Activated T-cell treated with anti-CD3 and anti-CD28 coated beads for 1 hour (primary cell): Measurements from ENCODE around the gene GREM1.

ENCODE experiments used
- DNase-seq: peaks from one replicate; pipeline ENCODE4 v3.0.0-alpha.2; 2020; ENCODE audit warnings: low read depth

The GREM1 gene

GRCh38 chr15:32717426-32718226, at the start of gene GREM1:
GREM1 (plus strand) TSS chr15:32718004; CDS start chr15:32730691, 12,687 bp downstream.
- no peak for DNase-seq

DNA sequence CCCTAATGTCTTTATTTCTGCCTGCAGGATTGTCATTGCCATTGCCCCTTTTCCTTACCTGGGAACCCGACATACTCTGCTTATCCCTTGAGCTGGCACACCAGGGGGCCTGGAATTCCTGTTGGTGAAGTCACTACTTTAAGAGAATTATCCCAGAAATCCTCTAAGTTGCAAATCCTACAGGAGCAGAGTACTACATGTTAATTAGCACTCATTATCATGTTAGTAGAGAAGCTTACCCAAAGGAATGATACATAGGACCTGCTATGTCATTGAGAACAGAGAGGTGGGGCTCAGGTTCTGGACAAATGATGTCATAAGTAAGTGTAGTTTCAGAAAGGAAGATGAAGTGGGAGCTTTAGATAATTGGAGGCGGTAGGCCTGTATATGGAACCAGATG, 48.9 kb upstream of the GREM1 start:
- DNase-seq, result no peak

GRCh38 chr15:32669896-32670611, 47.8 kb upstream of the GREM1 start:
- DNase-seq, result no peak

DNA sequence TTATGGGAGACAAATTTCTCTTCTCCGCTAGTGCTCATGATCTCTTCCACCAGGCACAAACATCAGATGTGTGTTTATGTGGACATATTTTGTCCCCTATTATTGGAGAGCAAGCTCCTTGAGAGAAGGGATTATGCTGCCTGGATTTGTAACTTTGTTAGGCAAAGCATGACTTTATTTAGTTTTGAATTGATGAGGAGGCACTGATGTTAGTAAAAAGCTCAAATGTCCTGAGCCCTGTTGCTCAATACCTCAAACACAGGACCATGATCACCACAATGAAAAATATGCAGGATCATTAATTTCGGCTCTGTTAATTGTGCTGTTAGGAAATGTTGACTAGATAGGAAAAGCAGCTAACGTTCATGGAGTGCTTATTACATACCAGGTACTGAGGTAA, 47.2 kb upstream of the GREM1 start:
- DNase-seq, result no peak

GRCh38 chr15:32671339-32672325, 46.2 kb upstream of the GREM1 start:
- no peak for DNase-seq

DNA sequence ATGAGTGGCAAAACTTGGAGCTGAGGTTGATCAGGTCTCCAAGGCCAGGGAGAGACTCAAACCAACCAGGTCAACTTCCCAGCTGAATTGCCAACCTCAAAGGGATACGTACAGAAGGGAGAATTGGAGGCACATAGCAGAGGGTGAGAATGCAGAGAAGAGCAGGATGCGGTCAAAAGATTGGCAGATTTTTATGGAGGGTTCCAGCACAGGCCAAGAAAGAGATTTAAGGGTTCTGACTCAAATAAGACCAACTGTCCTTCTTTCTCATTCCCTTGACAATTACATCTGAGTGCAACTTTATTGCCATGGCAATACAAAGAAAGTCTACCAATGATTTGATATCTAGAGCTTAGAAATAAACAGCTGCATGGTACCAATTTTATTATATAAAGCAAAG, 43.1 kb upstream of the GREM1 start:
- no peak for DNase-seq

GRCh38 chr15:32675466-32675865, 42.3 kb upstream of the GREM1 start:
- no peak for DNase-seq

DNA sequence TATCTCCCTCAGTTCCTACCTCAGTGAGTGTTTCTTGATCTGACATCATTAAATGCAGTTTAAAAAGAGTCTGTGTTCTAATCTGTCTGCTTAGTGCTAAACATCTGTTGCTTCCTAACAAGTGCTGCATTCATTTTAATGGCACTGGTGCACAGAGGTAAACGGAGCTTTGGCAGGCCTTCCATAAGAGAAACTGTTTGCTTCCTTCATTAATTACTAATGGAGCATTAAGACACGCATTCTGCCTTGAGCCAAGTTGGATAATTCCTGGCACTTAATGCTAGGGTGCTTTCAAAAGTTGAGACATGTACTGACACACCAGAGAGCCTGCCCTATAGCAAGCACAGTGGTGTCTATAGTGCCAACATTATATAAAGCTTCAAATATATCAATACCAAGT, 41.6 kb upstream of the GREM1 start:
- no peak for DNase-seq

DNA sequence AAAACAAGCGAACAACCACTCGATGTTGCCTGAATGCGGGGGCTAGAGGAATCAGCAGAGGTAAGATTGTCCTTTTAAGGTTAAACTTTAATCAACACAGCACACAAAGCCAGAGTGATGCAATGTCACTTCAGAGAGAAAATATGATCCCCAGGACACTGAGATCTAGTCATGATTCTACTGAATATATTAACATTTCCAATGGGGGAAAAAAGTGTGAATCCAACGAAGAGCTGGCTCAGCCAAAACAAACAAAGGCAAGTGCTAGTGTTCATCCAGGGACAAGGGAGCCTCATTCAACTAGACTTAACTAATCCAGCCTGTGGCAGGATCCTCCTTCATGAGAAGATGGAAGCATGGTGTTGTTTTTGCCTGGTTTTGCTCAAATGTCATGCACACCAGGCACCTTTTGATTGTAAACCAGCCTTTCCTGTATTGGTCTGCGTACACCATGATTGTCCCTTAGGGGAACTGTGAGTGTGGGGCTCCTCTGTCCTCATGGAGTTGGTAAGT, 40.5 kb upstream of the GREM1 start:
- DNase-seq, result no peak

DNA sequence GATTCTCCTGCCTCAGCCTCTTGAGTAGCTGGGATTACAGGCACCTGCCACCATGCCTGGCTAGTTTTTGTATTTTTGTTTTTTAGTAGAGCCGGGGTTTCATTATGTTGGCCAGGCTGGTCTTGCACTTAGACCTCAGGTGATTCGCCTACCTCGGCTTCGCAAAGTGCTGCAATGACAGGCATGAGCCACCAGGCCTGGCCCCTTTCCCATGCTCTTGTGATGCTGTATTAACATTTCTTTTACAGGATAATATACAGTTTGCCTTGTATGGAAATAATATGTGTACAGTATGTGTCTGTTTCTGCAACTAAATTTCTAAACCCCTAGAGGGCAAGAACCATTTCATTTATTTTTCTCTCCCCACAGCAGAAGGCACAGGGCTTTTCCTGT, 38.5 kb upstream of the GREM1 start:
- no peak for DNase-seq

- DNase-seq, result no peak
Measured at GRCh38 chr15:32682569-32682968, 35.2 kb upstream of the GREM1 start.

DNA sequence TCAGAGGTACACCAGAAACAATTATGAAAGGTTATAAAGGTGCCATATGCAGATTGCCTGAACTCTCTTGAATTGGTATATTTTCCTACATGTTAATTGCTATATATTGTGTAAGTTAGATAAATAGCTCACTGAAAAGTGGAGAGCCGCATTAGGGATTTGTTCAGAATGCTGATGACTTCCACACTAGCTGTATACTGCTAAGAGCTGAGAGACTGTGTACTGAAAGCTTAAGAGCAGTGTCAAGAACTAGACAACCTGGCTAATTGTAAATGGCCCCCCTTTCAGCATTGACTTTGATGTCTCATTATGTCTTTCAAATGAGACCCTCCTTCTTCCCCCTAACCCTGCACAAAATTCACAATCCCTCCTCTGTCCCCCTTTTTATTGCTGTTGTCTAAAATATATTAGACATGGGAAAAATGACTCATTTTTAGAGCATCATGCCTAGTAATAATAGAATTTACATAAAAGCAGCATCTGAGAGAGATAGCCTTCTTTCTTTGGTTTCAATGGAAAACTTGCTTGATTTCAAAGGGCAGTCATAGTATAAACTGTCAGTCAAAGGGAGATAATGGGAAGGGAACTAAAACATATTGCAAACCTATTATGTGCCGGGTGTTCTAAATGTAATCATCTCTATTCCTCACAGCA, 34.7 kb upstream of the GREM1 start:
- DNase-seq, result no peak

DNA sequence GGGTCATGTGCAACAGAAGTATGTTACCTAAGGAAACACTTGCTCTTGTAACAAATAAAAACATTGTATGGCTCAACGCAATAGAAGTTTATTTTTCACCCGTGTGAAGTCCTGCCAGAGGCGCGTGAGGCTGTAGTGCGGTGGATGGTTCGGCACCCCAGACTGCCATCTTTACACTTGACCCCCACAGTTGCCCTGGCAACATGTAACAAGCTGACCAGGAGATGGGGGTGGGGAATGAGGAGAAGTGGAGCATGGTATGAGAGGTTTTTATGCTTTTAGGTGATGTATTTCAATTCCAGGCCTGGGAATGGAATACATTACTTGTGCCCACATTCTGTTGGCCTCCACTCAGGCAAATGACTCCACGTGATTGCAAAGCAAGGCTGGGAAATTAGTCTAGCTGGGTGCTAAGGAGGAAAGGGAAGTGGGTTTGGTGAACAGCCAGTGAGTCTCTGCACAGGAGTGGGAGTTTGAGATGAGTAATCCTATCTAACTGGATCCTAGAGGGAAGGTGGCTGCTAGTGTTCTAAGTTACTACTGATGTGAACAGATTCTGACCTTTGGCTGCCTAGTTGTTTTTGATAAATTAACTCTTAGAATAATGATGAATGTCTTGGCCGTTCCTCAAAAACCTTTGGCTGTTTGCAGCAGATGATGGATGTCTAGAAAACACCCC, 33.8 kb upstream of the GREM1 start:
- no peak for DNase-seq

DNA sequence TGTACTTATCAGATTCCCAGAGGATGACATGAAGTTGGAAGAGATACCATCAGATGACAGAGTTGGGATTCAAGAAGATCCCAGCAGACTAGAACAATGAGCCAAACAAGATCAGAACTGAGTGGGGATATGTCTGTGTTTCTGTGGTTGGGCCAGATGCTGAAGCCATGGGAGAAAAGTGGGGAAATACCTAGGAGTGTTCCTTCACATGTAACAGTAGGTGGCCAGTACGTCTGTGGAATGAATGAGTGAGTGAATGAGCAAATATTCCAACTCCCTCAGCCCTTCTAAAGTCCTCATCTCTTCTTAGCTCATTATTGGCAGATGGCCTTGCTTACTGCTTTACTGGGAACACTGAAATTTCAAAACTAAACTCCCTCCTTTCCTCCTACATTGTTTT, 32.2 kb upstream of the GREM1 start:
- no peak for DNase-seq

- no peak for DNase-seq
Measured at GRCh38 chr15:32687556-32687955, 30.2 kb upstream of the GREM1 start.

- DNase-seq, result no peak
Measured at GRCh38 chr15:32688151-32688639, 29.6 kb upstream of the GREM1 start.

GRCh38 chr15:32690941-32691688, 26.7 kb upstream of the GREM1 start:
- no peak for DNase-seq

- DNase-seq, result no peak
Measured at GRCh38 chr15:32691689-32692038, 26.1 kb upstream of the GREM1 start.

DNA sequence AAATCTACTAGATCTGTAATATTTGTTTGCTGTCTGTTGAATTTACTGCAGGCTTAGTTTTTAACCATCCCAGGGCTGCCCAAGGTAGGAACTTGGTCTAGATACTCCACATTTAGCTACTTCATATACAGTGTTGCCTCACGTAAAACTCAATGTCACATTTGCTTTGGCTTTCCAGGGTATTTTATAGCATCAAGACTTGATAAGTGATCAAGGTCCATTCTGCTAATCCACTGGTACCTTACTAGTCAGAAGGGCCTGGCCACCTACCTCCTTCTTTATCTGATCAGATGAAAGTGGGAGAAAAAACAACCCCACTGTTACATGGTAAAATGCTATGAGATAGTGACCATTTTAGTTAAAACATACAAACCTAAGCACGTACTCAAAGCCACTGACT, 25.5 kb upstream of the GREM1 start:
- DNase-seq, result no peak
